ENCODE results near the gene SIRT1.
"Not testable (repeated sequence)": the region's sequence is repeated elsewhere in the genome, so short reads cannot be mapped to it uniquely, and the experiment has no call there.

Gene SIRT1

DNA sequence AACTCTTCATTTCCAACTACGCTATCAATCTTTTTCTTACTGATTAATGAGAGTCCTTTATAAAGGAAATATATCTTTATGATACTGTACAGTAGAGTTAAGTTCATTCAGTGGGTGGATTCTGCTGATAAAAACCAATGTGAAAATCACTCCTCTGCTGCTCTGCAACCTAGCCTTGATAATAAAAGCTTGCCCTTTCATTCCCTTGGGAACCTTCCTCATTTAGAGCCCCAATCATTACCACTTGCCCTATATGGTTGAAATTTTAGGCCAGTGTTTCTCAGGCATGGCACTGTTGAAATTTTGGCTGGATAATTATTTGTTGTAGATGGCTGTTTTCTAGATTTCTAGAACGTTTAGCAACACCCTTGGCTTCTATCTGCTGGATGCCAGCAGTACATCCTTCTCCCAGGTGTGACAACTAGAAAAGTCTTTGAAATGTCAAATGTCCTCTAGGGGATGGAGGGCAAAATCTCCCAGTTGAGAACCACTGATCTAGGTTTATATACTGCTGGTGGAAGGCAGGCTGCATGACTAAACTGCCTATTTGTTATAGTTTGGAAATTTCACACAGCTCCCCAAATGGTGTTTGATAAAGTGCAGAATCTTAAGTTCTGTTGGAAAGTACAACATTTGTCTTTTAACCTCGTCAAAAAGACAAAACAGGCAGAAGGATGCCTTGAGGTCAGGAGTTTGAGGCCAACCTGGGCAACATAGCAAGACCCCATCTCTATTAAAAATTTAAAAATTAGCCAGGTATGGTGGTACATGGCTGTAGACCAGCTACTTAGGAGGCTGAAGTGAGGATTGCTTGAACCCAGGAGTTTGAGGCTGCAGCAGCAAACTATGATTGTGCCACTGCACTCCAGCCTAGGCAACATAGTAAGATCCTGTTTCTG lies 8.9 kb upstream of the SIRT1 start:
- DNase-seq (ENCODE audit: low read depth, low spot score), result no peak

DNA sequence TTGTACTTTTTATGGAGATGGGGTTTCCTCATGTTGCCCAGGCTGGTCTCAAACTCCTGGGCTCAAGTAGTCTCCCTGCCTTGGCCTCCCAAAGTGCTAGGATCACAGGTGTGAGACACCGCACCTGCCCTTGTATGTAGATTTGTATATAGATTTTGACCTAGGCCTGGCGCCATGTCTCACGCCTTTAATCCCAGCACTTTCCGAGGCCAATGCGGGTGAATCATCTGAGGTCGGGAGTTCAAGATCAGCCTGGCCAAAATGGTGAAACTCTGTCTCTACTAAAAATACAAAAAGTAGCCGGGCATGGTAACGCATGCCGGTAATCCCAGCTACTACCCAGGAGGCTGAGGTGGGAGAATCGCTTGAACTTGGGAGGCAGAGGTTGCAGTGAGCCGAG lies 7.0 kb upstream of the SIRT1 start:
- not testable (repeated sequence) for DNase-seq (ENCODE audit: low read depth, low spot score)

DNA sequence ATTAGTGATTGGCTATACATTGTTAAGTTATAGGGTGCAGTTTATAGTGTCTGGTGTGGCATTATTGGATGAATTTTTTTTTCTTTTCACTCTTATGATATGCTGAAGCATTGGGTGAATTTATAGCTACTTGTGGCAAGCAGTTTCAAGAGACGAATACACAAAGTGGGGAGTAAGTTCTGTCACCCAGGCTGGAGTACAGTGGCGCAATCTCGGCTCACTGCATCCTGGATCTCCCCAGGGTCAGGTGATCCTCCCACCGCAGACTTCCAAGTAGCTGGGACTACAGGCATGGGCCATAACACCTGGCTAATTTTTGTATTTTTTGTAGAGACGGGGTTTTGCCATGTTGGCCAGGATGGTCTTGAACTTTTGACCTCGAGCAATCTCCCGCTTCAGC lies 6.3 kb upstream of the SIRT1 start:
- DNase-seq (ENCODE audit: low read depth, low spot score), result no peak

DNA sequence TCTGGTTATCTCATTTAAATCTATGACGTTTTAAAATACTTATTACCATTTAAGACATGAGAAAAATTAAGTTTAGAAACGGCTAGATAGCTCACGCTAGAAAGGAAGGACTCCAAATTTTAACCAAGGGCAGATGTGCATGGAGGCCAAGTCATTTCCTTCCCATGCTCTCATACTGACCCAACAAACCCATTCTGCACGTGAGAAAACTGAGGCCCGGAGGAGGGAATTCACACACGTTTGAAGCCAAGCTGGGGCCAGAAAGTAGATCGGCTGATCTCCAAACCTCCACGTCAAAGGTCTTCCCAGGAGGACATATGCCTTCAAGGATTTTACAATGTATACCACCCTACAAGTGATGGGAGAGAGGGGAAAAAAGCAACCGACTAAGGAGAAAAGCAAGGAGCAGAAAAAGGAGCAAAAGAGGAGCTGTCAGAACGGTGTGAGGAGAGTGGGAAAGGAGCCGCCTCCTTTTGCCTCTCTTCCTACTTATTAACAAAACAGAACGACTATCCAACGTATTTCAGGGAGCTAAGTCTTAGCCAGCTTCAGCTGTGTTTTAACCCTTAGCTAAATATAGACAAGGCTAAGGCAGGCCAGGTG lies 645 bp upstream of the SIRT1 start:
- DNase-seq (ENCODE audit: low read depth, low spot score), result no peak

DNA sequence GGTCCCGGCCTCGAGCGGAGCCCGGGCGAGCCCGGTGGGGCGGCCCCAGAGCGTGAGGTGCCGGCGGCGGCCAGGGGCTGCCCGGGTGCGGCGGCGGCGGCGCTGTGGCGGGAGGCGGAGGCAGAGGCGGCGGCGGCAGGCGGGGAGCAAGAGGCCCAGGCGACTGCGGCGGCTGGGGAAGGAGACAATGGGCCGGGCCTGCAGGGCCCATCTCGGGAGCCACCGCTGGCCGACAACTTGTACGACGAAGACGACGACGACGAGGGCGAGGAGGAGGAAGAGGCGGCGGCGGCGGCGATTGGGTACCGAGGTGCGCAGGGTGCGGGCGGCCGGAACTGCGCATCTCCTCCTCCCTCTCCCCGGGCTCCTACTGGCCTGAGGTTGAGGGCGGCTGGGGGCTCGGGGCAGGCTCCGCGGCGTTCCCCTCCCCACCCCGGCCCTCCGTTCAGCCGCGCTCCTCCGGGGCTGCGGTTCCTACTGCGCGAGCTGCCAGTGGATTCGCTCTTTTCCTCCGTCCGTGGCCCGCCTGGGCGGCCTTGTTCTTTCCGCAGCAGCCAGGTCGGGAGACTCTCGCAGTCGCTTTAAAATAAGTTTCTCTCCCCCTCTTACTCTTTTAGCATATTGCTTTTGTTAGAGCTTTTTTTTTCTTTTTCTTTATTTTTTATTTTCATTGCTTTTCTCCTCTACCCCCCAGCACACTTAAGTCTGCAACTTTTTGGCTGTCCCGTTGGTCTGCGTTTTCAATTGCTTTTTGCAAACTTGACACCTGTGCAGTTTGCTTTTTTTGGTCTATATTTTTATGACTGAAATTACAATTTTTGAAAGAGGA lies 600 bp downstream of the SIRT1 start:
- peak; percentile 56 for DNase-seq (ENCODE audit: low read depth, low spot score)

DNA sequence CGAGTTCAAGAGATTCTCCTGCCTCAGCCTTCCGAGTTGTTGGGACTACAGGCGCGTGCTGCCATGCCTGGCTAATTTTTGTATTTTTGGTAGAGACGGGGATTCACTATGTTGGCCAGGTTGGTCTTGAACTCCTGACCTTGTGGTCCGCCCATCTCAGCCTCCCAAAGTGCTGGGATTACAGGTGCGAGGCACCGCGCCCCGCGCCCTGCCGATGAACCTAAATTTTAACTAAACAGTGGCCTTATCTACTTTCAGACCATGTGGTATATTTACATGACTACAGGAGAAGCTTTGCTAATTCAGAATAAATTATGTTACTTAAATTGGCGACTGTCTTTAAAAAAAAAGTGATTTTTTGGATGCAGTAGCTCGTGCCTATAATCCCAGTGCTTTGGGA lies 9.2 kb downstream of the SIRT1 start:
- DNase-seq (ENCODE audit: low read depth, low spot score), result no peak

DNA sequence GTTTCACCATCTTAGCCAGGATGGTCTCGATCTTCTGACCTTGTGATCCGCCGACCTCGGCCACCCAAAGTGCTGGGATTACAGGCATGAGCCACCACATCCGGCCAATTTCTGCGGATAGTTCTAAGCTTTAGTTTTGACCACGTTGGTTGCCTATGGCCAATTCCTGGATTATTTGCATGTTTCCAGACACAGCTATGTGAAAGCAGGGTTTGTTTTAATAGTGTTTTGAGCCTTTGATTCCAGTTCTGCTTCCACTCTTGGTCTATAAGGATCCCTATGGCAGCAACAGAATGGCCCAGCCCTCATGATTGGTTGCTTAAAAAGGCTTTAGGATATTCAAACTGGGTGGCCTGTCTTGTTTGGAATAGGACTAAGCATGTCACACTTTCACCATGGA lies 19.1 kb downstream of the SIRT1 start:
- no peak for DNase-seq (ENCODE audit: low read depth, low spot score)

DNA sequence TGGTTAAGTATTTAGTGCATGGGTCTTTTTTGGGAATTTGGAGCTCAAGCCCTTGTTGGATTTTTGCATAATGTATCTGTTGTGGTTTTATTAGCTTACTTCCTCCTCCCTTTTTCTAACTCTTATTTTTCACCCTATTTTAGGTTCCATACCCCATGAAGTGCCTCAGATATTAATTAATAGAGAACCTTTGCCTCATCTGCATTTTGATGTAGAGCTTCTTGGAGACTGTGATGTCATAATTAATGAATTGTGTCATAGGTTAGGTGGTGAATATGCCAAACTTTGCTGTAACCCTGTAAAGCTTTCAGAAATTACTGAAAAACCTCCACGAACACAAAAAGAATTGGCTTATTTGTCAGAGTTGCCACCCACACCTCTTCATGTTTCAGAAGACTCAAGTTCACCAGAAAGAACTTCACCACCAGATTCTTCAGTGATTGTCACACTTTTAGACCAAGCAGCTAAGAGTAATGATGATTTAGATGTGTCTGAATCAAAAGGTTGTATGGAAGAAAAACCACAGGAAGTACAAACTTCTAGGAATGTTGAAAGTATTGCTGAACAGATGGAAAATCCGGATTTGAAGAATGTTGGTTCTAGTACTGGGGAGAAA lies 28.0 kb downstream of the SIRT1 start:
- no peak for DNase-seq (ENCODE audit: low read depth, low spot score)

DNA sequence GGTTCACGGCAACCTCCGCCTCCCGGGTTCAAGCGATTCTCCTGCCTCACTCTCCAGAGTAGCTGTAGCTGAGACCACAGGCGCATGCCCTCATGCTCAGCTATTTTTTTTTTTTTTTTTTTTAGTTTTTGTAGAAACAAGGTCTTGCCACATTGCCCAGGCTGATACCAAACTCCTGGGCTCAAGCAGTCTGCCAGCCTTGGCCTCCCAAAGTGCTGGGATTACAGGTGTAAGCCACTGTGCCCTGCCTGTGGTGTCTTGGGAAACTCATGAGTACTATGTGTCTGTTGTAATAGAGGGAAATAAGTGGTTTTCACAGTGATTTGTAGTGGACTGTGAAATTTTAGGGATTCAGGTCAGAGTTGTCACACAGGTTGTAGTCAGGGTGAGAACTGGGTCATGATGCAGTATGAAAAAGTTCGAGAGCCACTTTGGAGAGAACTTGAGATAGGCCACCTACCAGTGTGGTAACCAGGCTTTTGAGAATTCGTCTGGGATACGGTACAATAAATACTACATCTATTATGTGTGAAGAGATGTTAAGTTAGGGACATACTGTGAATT lies 30.4 kb downstream of the SIRT1 start:
- no peak for DNase-seq (ENCODE audit: low read depth, low spot score)

DNA sequence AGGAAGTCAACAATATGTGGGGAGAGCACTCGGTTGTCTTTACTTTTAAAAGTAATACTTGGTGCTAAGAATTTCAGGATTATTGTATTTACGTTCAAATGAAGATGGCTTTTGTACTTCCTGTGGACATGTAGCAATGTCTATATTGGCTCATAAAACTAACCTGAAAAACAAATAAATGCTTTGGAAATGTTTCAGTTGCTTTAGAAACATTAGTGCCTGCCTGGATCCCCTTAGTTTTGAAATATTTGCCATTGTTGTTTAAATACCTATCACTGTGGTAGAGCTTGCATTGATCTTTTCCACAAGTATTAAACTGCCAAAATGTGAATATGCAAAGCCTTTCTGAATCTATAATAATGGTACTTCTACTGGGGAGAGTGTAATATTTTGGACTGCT lies 32.7 kb downstream of the SIRT1 start:
- no peak for DNase-seq (ENCODE audit: low read depth, low spot score)

DNA sequence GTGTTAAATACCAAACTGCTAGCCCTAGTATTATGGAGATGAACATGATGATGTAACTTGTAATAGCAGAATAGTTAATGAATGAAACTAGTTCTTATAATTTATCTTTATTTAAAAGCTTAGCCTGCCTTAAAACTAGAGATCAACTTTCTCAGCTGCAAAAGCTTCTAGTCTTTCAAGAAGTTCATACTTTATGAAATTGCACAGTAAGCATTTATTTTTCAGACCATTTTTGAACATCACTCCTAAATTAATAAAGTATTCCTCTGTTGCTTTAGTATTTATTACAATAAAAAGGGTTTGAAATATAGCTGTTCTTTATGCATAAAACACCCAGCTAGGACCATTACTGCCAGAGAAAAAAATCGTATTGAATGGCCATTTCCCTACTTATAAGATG lies 33.2 kb downstream of the SIRT1 start:
- DNase-seq (ENCODE audit: low read depth, low spot score), result no peak

DNA sequence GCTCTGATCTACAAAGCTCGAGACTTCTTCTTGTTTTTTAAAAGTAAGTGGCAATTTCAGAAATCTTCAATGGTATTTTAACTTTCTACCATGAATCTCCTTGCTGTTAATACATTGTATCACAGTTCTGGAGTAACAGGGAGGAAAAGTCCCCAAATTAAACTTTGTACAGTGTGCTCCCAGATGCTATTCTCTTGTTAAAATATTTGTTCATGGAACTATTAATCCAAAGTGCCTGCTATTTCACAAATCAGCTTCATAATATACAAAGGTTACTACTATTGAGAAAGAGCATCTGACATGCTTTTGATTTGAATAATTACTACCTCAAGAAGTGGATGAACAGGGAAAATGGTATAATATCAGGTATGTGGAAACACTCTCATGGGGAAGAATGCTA lies 36.6 kb downstream of the SIRT1 start:
- DNase-seq (ENCODE audit: low read depth, low spot score), result no peak

DNA sequence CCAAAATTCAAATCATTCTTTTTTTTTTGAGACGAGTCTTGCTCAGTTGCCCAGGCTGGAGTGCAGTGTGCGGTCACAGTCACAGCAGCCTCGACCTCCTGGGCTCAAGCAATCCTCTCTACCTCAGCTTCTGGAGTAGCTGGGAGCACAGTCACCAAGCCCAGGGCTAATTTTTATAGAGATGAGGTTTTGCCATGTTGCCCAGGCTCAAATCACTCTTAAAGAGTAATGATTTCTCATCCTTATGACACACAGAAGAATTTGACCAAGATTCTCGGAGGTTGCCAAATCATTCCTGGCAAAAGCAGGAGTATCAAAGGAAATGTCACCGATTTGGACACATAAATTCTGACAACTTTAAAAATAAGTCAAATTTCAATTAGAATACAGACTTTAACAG lies 39.1 kb downstream of the SIRT1 start:
- no peak for DNase-seq (ENCODE audit: low read depth, low spot score)

DNA sequence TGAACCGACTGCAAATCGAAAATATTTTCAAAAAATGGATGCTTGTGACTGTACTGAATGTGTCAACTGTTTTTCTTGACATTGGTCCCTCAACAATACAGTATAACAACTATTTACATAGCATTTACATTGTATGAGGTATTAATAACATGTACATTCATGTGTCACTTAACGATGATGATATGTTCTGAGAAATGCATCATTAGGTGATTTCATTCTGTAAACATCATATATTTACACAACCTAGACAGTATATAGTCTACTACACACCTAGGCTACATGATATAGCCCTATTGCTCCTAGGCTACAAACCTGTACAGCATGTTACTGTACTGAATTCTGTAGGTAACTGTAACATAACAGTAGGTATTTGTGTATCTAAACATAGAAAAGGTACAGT lies 39.7 kb downstream of the SIRT1 start:
- DNase-seq (ENCODE audit: low read depth, low spot score), result no peak

DNA sequence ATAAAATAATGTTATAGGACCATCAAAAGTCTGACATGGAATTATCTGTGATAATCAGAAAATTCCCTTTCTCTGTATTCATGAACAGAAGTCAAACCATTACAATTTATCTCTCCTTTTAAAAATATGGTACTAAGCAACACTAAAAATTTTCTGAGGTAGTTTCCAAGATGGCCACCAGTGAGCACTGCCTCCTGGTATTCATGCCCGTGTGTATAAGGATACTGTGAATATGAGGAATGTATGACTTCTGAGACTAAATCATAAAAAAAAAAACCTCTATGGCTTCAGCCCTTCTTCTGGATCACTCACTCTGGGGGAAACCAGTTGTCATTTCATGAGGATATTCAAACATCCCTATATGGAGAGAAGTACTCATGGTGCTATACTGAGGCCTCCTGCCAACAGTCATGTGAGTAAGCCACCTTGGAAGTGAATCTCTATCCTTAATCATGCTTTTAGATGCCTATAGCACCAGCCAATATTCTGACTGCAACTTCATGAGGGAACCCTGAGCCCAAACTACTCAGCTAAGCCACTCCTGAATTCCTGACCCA lies 41.1 kb downstream of the SIRT1 start:
- DNase-seq (ENCODE audit: low read depth, low spot score), result no peak

DNA sequence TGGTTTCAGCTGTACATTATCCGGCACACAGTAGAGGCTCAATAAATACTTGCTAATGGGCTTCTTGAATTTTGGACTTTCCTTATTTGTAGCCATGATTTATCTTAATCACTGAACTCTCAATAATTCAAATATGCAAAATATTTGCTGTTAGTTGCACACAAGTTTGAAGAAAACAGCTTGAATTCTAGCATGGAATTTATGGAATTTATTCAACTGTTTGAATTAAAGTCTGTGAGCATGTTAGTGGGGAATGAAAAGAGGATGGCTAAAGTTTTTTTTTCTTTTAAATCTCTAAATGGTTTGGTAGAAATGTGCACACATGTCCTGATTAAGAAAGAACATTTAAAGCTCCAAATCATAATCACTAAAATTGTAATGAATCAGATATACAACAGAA lies 42.5 kb downstream of the SIRT1 start:
- DNase-seq (ENCODE audit: low read depth, low spot score), result no peak

DNA sequence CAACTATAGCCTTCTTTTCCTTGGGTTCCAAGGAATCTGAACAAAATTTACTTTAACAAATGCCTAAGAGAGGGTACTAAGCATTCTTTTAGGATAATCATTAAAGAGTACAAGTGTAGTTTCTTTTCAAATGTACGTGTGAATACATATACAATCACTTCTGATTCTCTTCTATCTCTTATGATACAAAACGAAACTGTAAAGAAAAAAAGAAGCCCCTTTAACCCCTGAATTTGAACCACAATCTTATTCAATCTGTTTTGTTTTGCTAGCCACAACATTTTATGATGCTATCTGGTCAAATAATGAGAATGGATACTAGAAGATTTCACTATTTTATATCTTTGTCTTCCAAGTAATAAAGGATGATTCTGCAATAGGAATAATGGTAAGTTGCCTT lies 48.7 kb downstream of the SIRT1 start:
- no peak for DNase-seq (ENCODE audit: low read depth, low spot score)

DNA sequence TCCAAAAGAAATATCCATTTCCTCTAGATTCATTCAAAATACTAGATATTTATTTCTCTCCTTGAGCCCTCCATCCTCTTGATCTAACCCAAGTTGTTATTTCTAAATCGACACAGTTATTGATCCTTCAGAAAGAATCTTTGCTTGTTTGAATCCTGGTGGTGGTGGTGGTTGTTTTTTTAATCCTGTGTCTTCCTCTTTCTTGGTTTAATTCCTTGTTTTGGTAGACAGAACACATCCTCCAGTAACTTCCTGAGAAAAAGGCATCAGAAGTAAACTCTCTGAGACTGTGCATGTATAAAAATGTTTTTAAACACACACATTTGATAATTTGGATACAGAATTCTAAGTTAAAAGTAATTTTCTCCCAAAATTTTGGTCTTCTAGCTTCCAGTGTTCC lies 49.9 kb downstream of the SIRT1 start:
- no peak for DNase-seq (ENCODE audit: low read depth, low spot score)

DNA sequence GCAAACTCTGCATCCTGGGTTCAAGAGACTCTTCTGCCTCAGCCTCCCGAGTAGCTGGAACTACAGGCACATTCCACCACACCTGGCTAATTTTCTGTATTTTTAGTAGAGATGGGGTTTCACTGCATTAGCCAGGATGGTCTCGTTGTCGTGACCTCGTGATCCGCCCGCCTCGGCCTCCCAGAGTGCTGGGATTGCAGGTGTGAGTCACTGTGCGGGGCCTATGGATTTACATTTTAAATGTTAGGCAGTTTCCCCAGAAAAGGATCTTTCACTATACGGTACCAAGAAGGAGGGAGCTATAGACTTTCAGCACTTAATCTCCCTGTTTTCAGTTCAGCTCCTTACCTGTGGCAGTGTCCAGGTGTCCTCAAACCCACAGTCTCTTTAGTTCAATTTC lies 50.8 kb downstream of the SIRT1 start:
- DNase-seq (ENCODE audit: low read depth, low spot score), result no peak

DNA sequence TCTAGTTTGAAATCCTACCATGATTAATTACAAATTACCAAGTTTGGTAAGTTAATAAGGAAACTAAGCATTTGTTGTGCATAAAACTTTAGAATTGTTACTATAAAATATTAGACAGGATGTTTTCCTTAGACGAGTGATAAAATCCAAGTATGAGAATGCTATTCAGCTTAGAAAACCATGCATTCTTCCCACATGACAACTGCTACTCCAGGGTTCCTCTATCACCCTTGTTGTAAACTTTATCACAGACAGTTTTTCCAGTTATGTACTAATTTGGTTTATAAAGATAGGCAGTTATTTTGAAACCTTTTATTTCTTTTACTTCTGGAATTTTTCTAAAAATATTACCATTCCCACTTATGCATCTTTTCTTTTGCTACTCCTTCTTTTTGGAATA lies 52.0 kb downstream of the SIRT1 start:
- DNase-seq (ENCODE audit: low read depth, low spot score), result no peak

DNA sequence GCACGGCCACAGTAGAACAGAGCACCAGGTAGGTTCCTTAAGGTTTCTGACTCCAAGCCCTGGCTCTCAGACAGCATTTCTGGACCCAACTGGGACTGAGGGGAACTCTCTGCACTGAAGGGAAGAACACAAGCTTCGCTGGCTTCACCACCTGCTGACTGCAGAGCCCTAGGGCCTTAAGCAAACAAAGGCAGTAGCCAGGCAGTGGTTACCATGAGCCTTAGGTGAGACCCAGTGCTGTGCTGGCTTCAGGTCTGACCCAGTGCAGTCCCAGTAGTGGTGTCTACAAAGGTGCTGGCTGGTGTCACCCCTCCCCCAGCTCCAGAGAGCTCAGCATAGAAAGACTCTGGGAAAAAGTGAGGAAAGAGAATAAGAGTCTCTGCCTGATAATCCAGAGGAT lies 59.5 kb downstream of the SIRT1 start:
- no peak for DNase-seq (ENCODE audit: low read depth, low spot score)

DNA sequence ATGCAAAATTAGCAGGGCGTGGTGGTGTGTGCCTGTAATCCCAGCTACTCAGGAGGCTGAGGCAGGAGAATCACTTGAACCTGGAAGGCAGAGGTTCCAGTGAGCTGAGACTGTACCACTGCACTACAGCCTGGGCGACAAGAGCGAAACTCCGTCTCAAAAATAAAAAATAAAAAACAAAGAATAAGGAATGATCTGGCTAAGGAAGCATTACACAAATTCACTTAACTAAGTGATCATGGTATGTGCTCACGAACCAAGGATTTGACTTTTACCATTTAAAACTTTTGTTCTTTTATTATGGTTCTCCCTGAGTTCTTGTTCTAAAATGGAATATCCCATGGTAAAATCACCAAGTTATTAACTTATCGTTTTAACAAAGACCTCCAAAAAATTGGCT lies 71.2 kb downstream of the SIRT1 start:
- DNase-seq (ENCODE audit: low read depth, low spot score), result no peak

Data from activated CD4-positive, CD25-positive, alpha-beta regulatory T cell treated with anti-CD3 and anti-CD28 coated beads, Interleukin-2, amount 50 U/mL, for 16 hours (primary cell).